ENCODE data around the gene HDAC9.
A peak's percentile ranks its signal among the peaks of the same experiment; 100 is the strongest.

Gene HDAC9

GRCh38 chr7:19011212-19011611 lies 515.7 kb downstream of the HDAC9 start:
- Histone ChIP-seq H3K23ac (ENCODE audit: low read length in 2 of 2) (no peak overlapping the region), H2AK5ac (ENCODE audit: low read length, severe bottlenecking) (no peak overlapping the region), H4K8ac (ENCODE audit: low read length) (no peak overlapping the region), H3K14ac (ENCODE audit: low read length in 2 of 2) (no peak overlapping the region), H2AFZ (ENCODE audit: low read depth, low read length) (no peak overlapping the region), H3K4me3 (ENCODE audit: insufficient read depth in 1 of 2, low read depth in 1 of 2, low read length in 2 of 2) (no peak overlapping the region), H3K79me1 (replicated peaks; ENCODE audit: low read length, poor library complexity, severe bottlenecking) (no peaks in the 10 kb centered on the region), H3K18ac (ENCODE audit: low read depth in 1 of 2, low read length in 2 of 2) (no peak overlapping the region), H3K36me3 (ENCODE audit: control insufficient read depth in 1 of 2, insufficient read depth in 2 of 2, low read depth in 1 of 2, low read length in 2 of 2) (peaks cover 0 to 5% of the 10 kb centered on the region in 2 experiments), H2BK5ac (ENCODE audit: low read depth, low read length, poor library complexity, severe bottlenecking) (no peak overlapping the region), H3K9me3 (ENCODE audit: control insufficient read depth, low read length) (peaks cover 7% of the 10 kb centered on the region), H3K4me2 (ENCODE audit: low read length, poor library complexity, severe bottlenecking) (no peak overlapping the region), H4K91ac (ENCODE audit: low read length) (no peak overlapping the region), H2BK120ac (ENCODE audit: low read depth, low read length) (no peak overlapping the region), H3K9ac (ENCODE audit: low read length) (no peak overlapping the region), H3K4ac (ENCODE audit: low read depth in 1 of 2, low read length in 2 of 2) (no peak overlapping the region), H3K27me3 (ENCODE audit: control insufficient read depth in 1 of 2, insufficient read depth in 1 of 2, low read length in 2 of 2) (no peaks in the 10 kb centered on the region), H3K4me1 (ENCODE audit: control insufficient read depth, insufficient read depth, low read depth, low read length) (no peaks in the 10 kb centered on the region), H2BK12ac (ENCODE audit: low read length in 2 of 2) (no peak overlapping the region), H2BK15ac (ENCODE audit: low read depth, poor library complexity, severe bottlenecking) (no peak overlapping the region), H3K27ac (ENCODE audit: low read length, poor library complexity, severe bottlenecking) (no peak overlapping the region)
- WGBS, result 88% methylated on average over 7 of the region's 7 CpGs
- DNase-seq, result no peak

GRCh38 chr7:19015098-19015497 lies 519.5 kb downstream of the HDAC9 start:
- Histone ChIP-seq H3K14ac (ENCODE audit: low read length in 2 of 2) (no peak overlapping the region), H3K18ac (ENCODE audit: low read depth in 1 of 2, low read length in 2 of 2) (no peak overlapping the region), H2BK120ac (ENCODE audit: low read depth, low read length) (no peak overlapping the region), H3K4me2 (ENCODE audit: low read length, poor library complexity, severe bottlenecking) (no peak overlapping the region), H2BK12ac (ENCODE audit: low read length in 2 of 2) (no peak overlapping the region), H3K27ac (ENCODE audit: low read length, poor library complexity, severe bottlenecking) (no peak overlapping the region), H2AFZ (ENCODE audit: low read depth, low read length) (no peak overlapping the region), H2BK15ac (ENCODE audit: low read depth, poor library complexity, severe bottlenecking) (no peak overlapping the region), H3K9me3 (ENCODE audit: control insufficient read depth, low read length) (peaks cover 26% of the 10 kb centered on the region), H4K91ac (ENCODE audit: low read length) (no peak overlapping the region), H3K27me3 (ENCODE audit: control insufficient read depth in 1 of 2, insufficient read depth in 1 of 2, low read length in 2 of 2) (no peaks in the 10 kb centered on the region), H3K23ac (ENCODE audit: low read length in 2 of 2) (no peak overlapping the region), H3K4me3 (ENCODE audit: insufficient read depth in 1 of 2, low read depth in 1 of 2, low read length in 2 of 2) (no peak overlapping the region), H4K8ac (ENCODE audit: low read length) (no peak overlapping the region), H3K36me3 (ENCODE audit: control insufficient read depth in 1 of 2, insufficient read depth in 2 of 2, low read depth in 1 of 2, low read length in 2 of 2) (peaks cover 0 to 16% of the 10 kb centered on the region in 2 experiments), H2AK5ac (ENCODE audit: low read length, severe bottlenecking) (no peak overlapping the region), H3K4me1 (ENCODE audit: control insufficient read depth, insufficient read depth, low read depth, low read length) (no peaks in the 10 kb centered on the region), H3K4ac (ENCODE audit: low read depth in 1 of 2, low read length in 2 of 2) (no peak overlapping the region), H2BK5ac (ENCODE audit: low read depth, low read length, poor library complexity, severe bottlenecking) (no peak overlapping the region), H3K79me1 (replicated peaks; ENCODE audit: low read length, poor library complexity, severe bottlenecking) (no peaks in the 10 kb centered on the region), H3K9ac (ENCODE audit: low read length) (no peak overlapping the region)
- no CpG with 5 or more reads among the region's 3 CpGs for WGBS
- no peak for DNase-seq

GRCh38 chr7:19016140-19016539 lies 520.6 kb downstream of the HDAC9 start:
- H2AK5ac ChIP-seq (ENCODE audit: low read length, severe bottlenecking), result no peak overlapping the region
- H4K8ac ChIP-seq (ENCODE audit: low read length), result no peak overlapping the region
- H3K4ac ChIP-seq (ENCODE audit: low read depth in 1 of 2, low read length in 2 of 2), result no peak overlapping the region
- H3K9ac ChIP-seq (ENCODE audit: low read length), result no peak overlapping the region
- H2BK120ac ChIP-seq (ENCODE audit: low read depth, low read length), result no peak overlapping the region
- no peaks in the 10 kb centered on the region for H3K4me1 ChIP-seq (ENCODE audit: control insufficient read depth, insufficient read depth, low read depth, low read length)
- DNase-seq, result peak; percentile 54
- no peak overlapping the region for H2AFZ ChIP-seq (ENCODE audit: low read depth, low read length)
- no peak overlapping the region for H3K27ac ChIP-seq (ENCODE audit: low read length, poor library complexity, severe bottlenecking)
- H3K4me2 ChIP-seq (ENCODE audit: low read length, poor library complexity, severe bottlenecking), result no peak overlapping the region
- no peaks in the 10 kb centered on the region for H3K27me3 ChIP-seq (ENCODE audit: control insufficient read depth in 1 of 2, insufficient read depth in 1 of 2, low read length in 2 of 2)
- H3K79me1 ChIP-seq (replicated peaks; ENCODE audit: low read length, poor library complexity, severe bottlenecking), result no peaks in the 10 kb centered on the region
- no peak overlapping the region for H2BK12ac ChIP-seq (ENCODE audit: low read length in 2 of 2)
- peaks cover 26% of the 10 kb centered on the region for H3K9me3 ChIP-seq (ENCODE audit: control insufficient read depth, low read length)
- H2BK5ac ChIP-seq (ENCODE audit: low read depth, low read length, poor library complexity, severe bottlenecking), result no peak overlapping the region
- H3K4me3 ChIP-seq (ENCODE audit: insufficient read depth in 1 of 2, low read depth in 1 of 2, low read length in 2 of 2), result no peak overlapping the region
- H3K14ac ChIP-seq (ENCODE audit: low read length in 2 of 2), result no peak overlapping the region
- no peak overlapping the region for H2BK15ac ChIP-seq (ENCODE audit: low read depth, poor library complexity, severe bottlenecking)
- H4K91ac ChIP-seq (ENCODE audit: low read length), result no peak overlapping the region
- H3K18ac ChIP-seq (ENCODE audit: low read depth in 1 of 2, low read length in 2 of 2), result no peak overlapping the region
- H3K36me3 ChIP-seq (ENCODE audit: control insufficient read depth in 1 of 2, insufficient read depth in 2 of 2, low read depth in 1 of 2, low read length in 2 of 2), result peaks cover 0 to 16% of the 10 kb centered on the region in 2 experiments
- no peak overlapping the region for H3K23ac ChIP-seq (ENCODE audit: low read length in 2 of 2)
- 73% methylated on average over 1 of the region's 1 CpG for WGBS

DNA sequence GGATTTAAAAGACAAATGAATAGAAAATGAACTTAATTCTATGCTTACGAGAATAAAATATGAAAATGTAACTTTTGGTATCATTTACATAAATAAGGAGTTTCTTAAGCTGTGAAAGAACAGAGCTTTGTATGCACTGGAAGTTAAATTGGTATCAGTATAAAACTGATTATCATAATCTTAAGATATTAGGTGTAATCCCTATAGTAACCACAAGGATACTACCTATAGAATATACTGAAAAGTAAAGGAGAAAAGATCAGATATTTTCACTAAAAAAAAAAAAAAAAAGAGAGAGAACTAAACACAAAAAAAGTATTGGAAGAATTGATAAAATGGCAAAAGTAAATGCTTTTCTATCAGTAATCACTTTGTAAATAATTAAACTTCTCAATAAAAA lies 521.8 kb downstream of the HDAC9 start:
- no CpG with 5 or more reads among the region's 1 CpG for WGBS
- Histone ChIP-seq H3K79me1 (replicated peaks; ENCODE audit: low read length, poor library complexity, severe bottlenecking) (no peaks in the 10 kb centered on the region), H3K23ac (ENCODE audit: low read length in 2 of 2) (no peak overlapping the region)

More for the DNA sequence above, 521.8 kb downstream of the HDAC9 start:
- no peak overlapping the region for H2BK15ac ChIP-seq (ENCODE audit: low read depth, poor library complexity, severe bottlenecking)
- H4K91ac ChIP-seq (ENCODE audit: low read length), result no peak overlapping the region
- no peak overlapping the region for H3K4me2 ChIP-seq (ENCODE audit: low read length, poor library complexity, severe bottlenecking)
- H2BK120ac ChIP-seq (ENCODE audit: low read depth, low read length), result no peak overlapping the region
- no peak overlapping the region for H3K18ac ChIP-seq (ENCODE audit: low read depth in 1 of 2, low read length in 2 of 2)
- no peak overlapping the region for H3K14ac ChIP-seq (ENCODE audit: low read length in 2 of 2)
- no peak overlapping the region for H3K27ac ChIP-seq (ENCODE audit: low read length, poor library complexity, severe bottlenecking)
- no peak overlapping the region for H2AFZ ChIP-seq (ENCODE audit: low read depth, low read length)
- H3K9ac ChIP-seq (ENCODE audit: low read length), result no peak overlapping the region
- H2AK5ac ChIP-seq (ENCODE audit: low read length, severe bottlenecking), result no peak overlapping the region
- no peak overlapping the region for H3K4me3 ChIP-seq (ENCODE audit: insufficient read depth in 1 of 2, low read depth in 1 of 2, low read length in 2 of 2)
- H3K4ac ChIP-seq (ENCODE audit: low read depth in 1 of 2, low read length in 2 of 2), result no peak overlapping the region
- no peak overlapping the region for H2BK12ac ChIP-seq (ENCODE audit: low read length in 2 of 2)
- no peak for DNase-seq
- no peak overlapping the region for H2BK5ac ChIP-seq (ENCODE audit: low read depth, low read length, poor library complexity, severe bottlenecking)
- H3K9me3 ChIP-seq (ENCODE audit: control insufficient read depth, low read length), result peaks cover 26% of the 10 kb centered on the region
- H3K27me3 ChIP-seq (ENCODE audit: control insufficient read depth in 1 of 2, insufficient read depth in 1 of 2, low read length in 2 of 2), result no peaks in the 10 kb centered on the region
- no peak overlapping the region for H4K8ac ChIP-seq (ENCODE audit: low read length)
- H3K4me1 ChIP-seq (ENCODE audit: control insufficient read depth, insufficient read depth, low read depth, low read length), result no peaks in the 10 kb centered on the region
- peaks cover 0 to 21% of the 10 kb centered on the region in 2 experiments for H3K36me3 ChIP-seq (ENCODE audit: control insufficient read depth in 1 of 2, insufficient read depth in 2 of 2, low read depth in 1 of 2, low read length in 2 of 2)
